H1 (cell line): ENCODE data around the gene MT1H. TPM values are rescaled to one million over a fixed set of nuclear protein-coding genes. Genes with fewer than 3 reads are reported as not detected.

Experiments
- BCL11A ChIP-seq, 2 experiments: IDR thresholded peaks; one replicate each; pipeline ENCODE4 v1.6.1; 2011; ENCODE audit warnings: low read depth in 2 of 2, low read length in 2 of 2, mild to moderate bottlenecking in 2 of 2
- BRCA1 ChIP-seq: IDR thresholded peaks from 2 replicates; pipeline ENCODE4 v1.6.1; 2012; ENCODE audit warnings: low read depth, low read length, improper control_type of control experiment
- CBX5 ChIP-seq: fragments of 300-800, 300-1000 bp; sonication (generic); IDR thresholded peaks from 2 replicates; pipeline ENCODE4 v1.7.1; 2016; ENCODE audit warnings: antibody characterized with exemption, low read length, low read depth
- CBX8 ChIP-seq: fragments of 300-800, 300-1000 bp; sonication (generic); IDR thresholded peaks from 2 replicates; pipeline ENCODE4 v1.7.1; 2016; ENCODE audit warnings: low read depth, low read length, borderline replicate concordance
- CEBPB ChIP-seq: IDR thresholded peaks from 2 replicates; pipeline ENCODE4 v1.6.1; 2012; ENCODE audit warnings: low read depth, low read length
- CREB1 ChIP-seq: IDR thresholded peaks from 2 replicates; pipeline ENCODE4 v1.6.1; 2012; ENCODE audit warnings: inconsistent platforms
- CTBP2 ChIP-seq: IDR thresholded peaks from 2 replicates; pipeline ENCODE4 v1.7.0; 2011; ENCODE audit warnings: borderline replicate concordance, mild to moderate bottlenecking, moderate library complexity, mixed read lengths, low read length; ENCODE audit not compliant: insufficient read depth, insufficient read length
- EP300 ChIP-seq, 2 experiments: IDR thresholded peaks; 1 replicate in 1 of 2; 2 replicates in 1 of 2; pipeline ENCODE4 v1.6.1; 2011 to 2012; ENCODE audit warnings: low read depth in 2 of 2, low read length in 2 of 2, mild to moderate bottlenecking in 2 of 2, borderline replicate concordance in 1 of 2, inconsistent platforms in 1 of 2, moderate library complexity in 1 of 2
- GTF2F1 ChIP-seq: IDR thresholded peaks from 2 replicates; pipeline ENCODE4 v1.6.1; 2012; ENCODE audit warnings: low read depth, low read length, improper control_type of control experiment, borderline replicate concordance
- KDM1A ChIP-seq: fragments of 200-600, 300-600 bp; sonication (generic); IDR thresholded peaks from 2 replicates; pipeline ENCODE4 v1.7.1; 2016; ENCODE audit warnings: mild to moderate bottlenecking, low read length, borderline replicate concordance
- MAFK ChIP-seq: IDR thresholded peaks from 2 replicates; pipeline ENCODE4 v1.6.1; 2012; ENCODE audit warnings: low read depth, mild to moderate bottlenecking, improper control_type of control experiment, low read length
- NANOG ChIP-seq: IDR thresholded peaks from 2 replicates; pipeline ENCODE4 v1.6.1; 2011; ENCODE audit warnings: low read length, low read depth, mild to moderate bottlenecking, inconsistent platforms; ENCODE audit not compliant: insufficient read depth, poor library complexity, severe bottlenecking
- POU5F1 ChIP-seq: IDR thresholded peaks from 2 replicates; pipeline ENCODE4 v1.6.1; 2011; ENCODE audit warnings: low read depth, mild to moderate bottlenecking, low read length, moderate library complexity
- RBBP5 ChIP-seq: IDR thresholded peaks from 2 replicates; pipeline ENCODE4 v1.7.1; 2012; ENCODE audit warnings: low read depth, mild to moderate bottlenecking, inconsistent platforms, low read length, moderate library complexity, borderline replicate concordance
- RXRA ChIP-seq: IDR thresholded peaks from 2 replicates; pipeline ENCODE4 v1.6.1; 2011; ENCODE audit warnings: low read depth, mild to moderate bottlenecking, low read length, moderate library complexity; ENCODE audit not compliant: insufficient read depth
- SIN3A ChIP-seq, 2 experiments: IDR thresholded peaks in 1 of 2; conservative IDR thresholded peaks in 1 of 2; 2 replicates each; pipeline ENCODE4 v1.6.1; 2011 to 2012; ENCODE audit warnings: low read length in 2 of 2, improper control_type of control experiment in 1 of 2, low read depth in 1 of 2, mild to moderate bottlenecking in 1 of 2
- SRF ChIP-seq: IDR thresholded peaks from 2 replicates; pipeline ENCODE4 v1.6.1; 2011; ENCODE audit warnings: mild to moderate bottlenecking, low read depth, low read length, moderate library complexity
- TAF1 ChIP-seq: IDR thresholded peaks from 2 replicates; pipeline ENCODE4 v1.6.1; 2011; ENCODE audit warnings: mild to moderate bottlenecking, low read depth, low read length
- TAF7 ChIP-seq: optimal IDR thresholded peaks from 2 replicates; pipeline ENCODE3; 2011; ENCODE audit warnings: low read depth, mild to moderate bottlenecking, inconsistent platforms, low read length, moderate library complexity, borderline replicate concordance
- TEAD4 ChIP-seq: IDR thresholded peaks from 2 replicates; pipeline ENCODE4 v1.6.1; 2012; ENCODE audit warnings: low read depth, low read length, inconsistent platforms, mixed read lengths
- YY1 ChIP-seq: IDR thresholded peaks from 2 replicates; pipeline ENCODE4 v1.6.1; 2011; ENCODE audit warnings: low read depth, mild to moderate bottlenecking, low read length
- polyA plus RNA-seq, 7 experiments: library from polyadenylated mRNA; depleted of rRNA in 3 of 7; stranded (reverse) in 5 of 7; unstranded in 2 of 7; fragments of >200 nt in 5 of 7; fragments of 200-250 nt in 2 of 7; gene quantifications; 1 replicate in 5 of 7; 2 replicates in 1 of 7; 4 replicates in 1 of 7; pipeline versions ENCODE4 v1.2.1 to v1.2.3, GENCODE V29; 2011 to 2013; ENCODE audit warnings: missing spikeins in 2 of 7, mixed read lengths in 2 of 7
- total RNA-seq: library from RNA; stranded (reverse); fragmentation: NEBNext Ultra II Directional; extraction: Animal tissue kit (Norgen Biotek cat#: 25700); gene quantifications from 2 replicates; pipeline ENCODE4 v1.2.1, GENCODE V29; 2021
- TF ChIP-seq, protein P1 (sequence below): IDR thresholded peaks from 2 replicates; pipeline ENCODE4 v1.6.1; 2012; ENCODE audit warnings: inconsistent platforms

Gene MT1H
- total and polyA plus RNA-seq, 2 of the 8 experiments (the other 6 are each of a cell fraction or from before 2014, with no cell fraction given): 11.9 to 95.7 TPM

DNA sequence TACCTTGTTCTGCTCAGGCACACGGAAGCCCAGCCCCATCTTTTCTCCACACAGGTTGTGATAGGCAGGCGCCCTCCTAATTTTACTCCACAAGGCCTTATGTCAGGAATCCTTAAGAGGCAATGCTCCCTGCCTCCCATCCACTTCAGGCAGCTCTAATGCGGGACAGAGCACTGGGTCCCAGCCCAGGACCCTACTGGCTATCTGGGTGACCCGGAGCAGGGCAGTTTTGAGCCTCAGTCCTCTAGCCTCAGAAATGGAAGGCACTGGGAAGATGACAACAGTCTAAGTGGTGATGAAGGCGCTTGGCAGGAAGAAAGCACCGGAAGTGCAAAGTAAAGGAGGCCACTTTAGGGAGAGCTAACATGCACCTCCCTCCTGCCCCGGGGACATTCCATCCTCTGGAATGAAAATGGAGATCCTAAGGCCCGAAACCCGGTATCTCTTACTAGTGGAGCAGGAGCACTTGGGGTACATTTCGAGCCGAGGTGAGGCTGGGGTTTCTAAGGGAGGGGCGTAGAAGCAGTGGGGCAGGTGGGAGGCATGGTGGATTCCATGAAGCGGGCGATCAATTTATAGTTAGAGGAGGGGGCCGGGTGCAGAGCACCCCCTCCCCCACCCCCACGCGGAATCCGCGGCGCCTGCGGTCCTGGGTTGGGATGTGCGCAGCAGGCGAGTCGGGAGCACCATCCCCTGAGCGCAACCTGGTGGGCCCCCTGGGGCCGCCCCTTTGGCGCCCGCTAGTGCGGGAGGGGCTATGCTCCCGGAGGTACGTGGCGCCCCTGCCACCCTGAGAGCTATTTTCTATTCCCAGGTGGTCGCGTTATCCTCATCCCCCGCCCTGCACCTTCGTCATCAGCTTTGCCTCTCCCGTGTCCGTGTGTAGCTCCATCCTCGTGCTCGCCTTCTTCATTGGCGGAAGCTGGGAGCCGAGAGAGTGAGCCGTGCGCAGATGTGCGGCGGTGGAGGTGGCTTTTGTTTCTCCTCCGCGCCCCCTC is 7.0 kb upstream of the MT1H start (continued):
- TF ChIP-seq GTF2F1 (no peak), SIN3A (conservative IDR thresholded peaks at IDR 0.05 in 1 of 2, IDR thresholded peaks at IDR 0.05 in 1 of 2; ENCODE audit: low read depth in 1 of 2, low read length in 2 of 2) (no peak), CTBP2 (no peak), YY1 (no peak), TAF7 (no peak), BCL11A (IDR thresholded peaks at IDR 0.05; ENCODE audit: low read depth in 2 of 2, low read length in 2 of 2) (no peak), POU5F1 (no peak), RBBP5 (no peak), TAF1 (no peak), RXRA (no peak), CBX5 (no peak), NANOG (no peak), CEBPB (no peak), TEAD4 (no peak), EP300 (IDR thresholded peaks at IDR 0.05; ENCODE audit: borderline replicate concordance in 1 of 2, low read depth in 2 of 2, low read length in 2 of 2) (no peak), CREB1 (no peak), SRF (no peak), KDM1A (no peak), BRCA1 (no peak), CBX8 (no peak), MAFK (no peak)
- TF ChIP-seq, protein P1, sequence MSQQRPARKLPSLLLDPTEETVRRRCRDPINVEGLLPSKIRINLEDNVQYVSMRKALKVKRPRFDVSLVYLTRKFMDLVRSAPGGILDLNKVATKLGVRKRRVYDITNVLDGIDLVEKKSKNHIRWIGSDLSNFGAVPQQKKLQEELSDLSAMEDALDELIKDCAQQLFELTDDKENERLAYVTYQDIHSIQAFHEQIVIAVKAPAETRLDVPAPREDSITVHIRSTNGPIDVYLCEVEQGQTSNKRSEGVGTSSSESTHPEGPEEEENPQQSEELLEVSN: 0 out of 2 replicates have a peak, but pooled peaks have one; percentile 11
